ENCODE results near the gene CCDC81.
"Not testable (repeated sequence)": the region's sequence is repeated elsewhere in the genome, so short reads cannot be mapped to it uniquely, and the experiment has no call there.

The CCDC81 gene

DNA sequence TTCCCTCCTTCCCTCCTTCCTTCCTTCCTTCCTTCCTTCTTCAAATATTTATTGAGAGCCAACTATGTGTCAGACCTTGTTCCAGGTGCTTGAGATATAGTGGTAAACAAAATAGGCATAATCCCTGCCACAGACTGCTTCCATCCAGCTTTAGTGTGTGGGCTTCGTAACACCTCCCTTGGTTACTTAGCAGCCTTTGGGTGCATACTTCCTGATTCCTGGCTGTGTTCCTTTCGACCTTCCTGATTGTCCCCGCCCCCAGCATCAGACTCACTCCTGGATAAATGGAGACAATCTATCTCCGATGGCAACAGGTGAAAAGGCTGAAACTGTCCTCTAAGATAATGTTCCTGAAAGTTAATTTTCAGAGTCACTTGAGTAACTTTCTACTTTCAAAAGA, 13.5 kb downstream of the CCDC81 start:
- no peak for DNase-seq (ENCODE audit: low spot score)

DNA sequence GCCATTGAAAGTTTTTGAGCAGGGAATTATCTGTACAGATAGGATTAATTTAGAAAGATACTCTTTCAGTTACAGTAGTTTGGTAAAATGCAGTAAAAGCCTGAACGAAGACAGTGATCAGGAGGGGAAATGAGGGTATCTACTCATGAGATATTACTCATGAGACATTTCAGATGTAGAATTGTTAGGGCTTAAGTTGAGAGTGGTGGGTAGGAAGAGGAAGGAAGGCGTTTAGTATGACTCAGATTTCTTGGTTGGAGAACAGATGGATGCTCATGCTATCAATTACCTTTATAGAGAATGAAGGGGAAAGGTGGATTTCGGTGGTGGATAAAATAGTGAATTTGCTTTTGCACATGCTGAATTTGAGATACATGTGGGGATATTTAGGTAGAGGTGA, 15.8 kb downstream of the CCDC81 start:
- DNase-seq (ENCODE audit: low spot score): no peak

DNA sequence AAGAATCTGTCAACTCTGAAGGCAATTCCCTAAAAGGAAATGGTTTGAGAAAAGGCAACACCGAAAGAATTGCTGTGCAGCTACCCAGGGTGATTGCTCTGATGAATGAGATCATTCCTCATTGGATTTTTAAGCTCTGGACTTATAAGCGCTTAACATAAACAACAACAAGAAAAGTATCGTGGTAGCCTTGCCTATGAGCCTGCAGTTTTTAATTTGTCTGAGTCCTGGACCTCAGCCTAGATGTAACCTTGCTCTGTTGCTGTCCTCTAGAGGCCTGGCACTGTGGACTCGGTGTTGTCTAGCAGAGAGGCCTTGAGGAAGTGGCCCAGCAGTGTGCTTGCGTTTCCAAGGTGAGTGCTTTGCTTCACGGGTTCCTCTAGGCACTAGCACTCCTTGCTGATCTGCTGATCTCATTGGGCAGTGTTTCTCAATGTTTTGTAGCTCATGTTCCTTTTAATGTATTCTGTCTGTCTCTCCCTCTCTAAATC, 20.4 kb downstream of the CCDC81 start:
- no peak for DNase-seq (ENCODE audit: low spot score)

DNA sequence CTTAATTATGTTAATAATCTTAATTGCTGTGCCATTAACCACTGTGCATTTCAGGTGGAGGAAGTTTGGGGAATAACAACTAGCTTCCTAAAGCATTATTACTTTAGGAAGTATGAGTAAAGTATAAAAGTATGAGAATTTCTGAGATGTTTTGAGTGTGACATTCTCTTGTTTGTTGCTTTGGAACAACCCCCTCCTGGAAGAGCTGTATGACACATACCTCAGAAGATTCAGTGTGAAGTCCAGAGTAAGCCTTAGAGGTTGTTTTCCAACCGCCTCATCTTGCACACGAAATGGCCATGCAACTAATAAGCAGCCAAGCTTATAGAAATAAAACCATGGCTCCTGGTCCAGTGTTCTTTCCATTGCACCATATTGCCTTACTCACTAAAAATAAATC, 21.7 kb downstream of the CCDC81 start:
- no peak for DNase-seq (ENCODE audit: low spot score)

DNA sequence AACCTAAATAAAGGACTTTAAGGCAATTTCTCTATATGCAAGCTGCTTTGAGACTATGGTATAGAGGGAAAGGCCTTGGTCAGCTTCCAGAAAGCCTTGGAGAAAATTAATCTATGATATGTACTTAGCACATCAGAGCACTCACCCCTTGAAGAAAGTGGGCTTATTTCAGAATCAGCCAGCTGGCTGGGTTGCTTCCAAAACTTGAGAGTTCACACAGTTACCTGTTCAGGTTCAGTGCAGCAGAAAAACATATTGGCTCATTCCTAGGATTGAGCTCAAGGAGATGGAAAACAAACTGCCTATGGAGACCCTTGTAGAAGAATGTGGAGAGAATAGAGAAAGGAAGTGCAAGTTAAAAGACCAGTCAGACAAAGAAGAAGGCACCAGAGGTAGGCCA, 22.7 kb downstream of the CCDC81 start:
- no peak for DNase-seq (ENCODE audit: low spot score)

DNA sequence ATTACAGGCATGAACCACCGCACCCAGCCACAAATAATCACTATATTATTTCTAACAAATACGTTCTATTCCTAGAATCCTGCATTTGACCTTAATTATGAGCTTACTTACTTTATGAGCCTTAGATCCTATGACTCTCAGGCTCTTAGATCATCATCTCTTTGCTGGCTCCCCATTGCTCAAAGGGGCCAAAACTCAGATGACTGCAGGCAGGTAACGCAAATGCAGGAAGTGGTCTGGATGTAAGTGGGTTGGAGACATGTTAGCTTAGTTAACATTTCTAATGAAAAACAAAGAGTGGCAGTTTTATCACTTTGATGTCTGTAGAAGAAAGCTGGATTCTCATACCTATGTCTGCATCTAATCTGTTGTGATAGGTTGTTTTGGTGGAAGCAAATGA, 23.4 kb downstream of the CCDC81 start:
- DNase-seq (ENCODE audit: low spot score): no peak

DNA sequence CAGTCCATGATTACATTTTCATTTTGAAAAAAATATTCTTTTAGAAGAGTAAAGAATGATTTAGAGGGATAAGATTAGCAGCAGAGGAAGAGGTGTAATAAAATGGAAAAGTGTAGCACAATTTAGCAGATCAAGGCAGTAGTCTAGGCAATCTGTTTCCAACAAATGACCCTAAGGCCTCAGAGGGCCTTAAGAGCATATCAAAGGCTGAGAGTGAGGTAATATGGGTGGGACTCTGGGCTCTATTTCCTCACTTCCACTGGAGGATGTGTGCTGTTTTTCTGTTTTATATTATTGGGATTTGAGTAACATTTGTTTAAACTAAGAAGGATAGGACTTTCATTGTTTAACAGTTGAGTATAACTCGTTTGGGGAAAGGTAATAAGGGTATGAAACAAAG, 28.8 kb downstream of the CCDC81 start:
- DNase-seq (ENCODE audit: low spot score): no peak

DNA sequence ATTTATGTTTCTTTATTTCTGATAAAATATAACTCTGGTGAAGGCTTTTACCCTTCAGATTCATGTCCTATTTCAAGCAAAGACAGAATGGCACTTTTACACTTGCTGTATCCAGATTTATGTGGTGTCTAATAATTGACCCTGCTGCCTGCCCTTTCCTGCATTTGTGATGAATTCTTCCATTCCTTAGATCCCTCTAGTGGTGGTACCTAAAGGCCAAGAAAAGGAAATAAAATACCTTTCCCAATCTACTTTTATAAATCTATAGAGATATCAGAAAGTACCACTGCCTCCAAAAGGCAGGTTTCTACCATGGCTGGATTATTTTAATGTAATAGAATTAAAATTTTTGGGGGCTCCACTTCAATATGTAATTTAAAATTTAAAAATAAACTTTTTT, 34.2 kb downstream of the CCDC81 start:
- DNase-seq (ENCODE audit: low spot score): no peak

DNA sequence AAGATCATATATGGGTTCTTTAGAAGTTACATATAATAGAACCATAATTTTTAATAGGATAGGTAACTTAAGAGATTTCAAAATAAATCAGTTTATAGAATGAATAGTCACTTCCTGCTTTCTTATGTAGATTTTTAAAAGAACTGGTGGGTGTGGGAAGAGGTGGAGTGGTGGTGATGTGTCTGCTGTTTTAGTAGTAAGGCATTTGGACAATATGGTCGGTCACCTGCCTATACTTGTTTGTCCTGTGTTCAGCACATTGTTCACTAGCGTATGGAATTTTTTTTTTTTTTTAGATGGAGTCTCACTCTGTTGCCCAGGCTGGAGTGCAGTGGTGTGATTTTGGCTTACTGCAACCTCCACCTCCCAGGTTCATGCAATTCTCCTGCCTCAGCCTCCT, 39.3 kb downstream of the CCDC81 start:
- DNase-seq (ENCODE audit: low spot score): no peak

DNA sequence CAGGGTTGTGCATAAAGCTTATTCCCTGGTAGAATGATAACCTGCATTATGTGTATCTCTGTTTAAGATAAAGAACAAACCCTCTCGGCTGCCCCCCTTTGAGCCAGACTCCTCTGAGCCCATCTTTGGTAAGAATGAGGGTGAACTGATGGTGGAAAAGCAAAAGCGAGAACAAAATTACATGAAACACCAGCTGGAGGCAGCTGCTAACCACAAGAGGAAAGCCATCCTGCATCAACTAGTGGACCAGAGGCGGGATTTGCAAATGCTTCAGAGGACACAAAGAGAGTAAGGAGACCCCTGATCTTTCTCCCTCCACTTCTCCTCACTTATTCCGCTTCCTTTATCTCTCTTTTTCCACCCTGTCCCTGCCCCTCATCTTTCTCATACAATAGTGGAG, 40.3 kb downstream of the CCDC81 start:
- DNase-seq (ENCODE audit: low spot score): no peak

DNA sequence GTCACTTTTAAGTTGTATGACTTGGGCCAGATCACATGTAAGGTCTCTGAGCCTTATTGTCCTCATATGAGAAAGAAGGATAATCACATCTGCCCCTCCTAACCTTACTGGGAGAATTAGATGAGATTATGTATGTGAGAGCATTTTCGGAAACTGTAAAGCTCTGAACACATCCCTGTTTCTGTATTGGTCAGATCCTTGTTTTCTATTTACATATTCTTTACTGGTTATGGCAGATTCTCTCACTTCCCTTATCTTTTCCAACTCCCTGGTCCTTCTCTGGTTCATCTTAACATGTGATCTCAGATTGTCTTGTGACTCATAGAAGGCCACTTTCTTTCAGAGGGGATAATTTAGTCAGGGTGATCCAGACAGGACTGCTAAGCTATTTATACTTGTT, 41.8 kb downstream of the CCDC81 start:
- no peak for DNase-seq (ENCODE audit: low spot score)

DNA sequence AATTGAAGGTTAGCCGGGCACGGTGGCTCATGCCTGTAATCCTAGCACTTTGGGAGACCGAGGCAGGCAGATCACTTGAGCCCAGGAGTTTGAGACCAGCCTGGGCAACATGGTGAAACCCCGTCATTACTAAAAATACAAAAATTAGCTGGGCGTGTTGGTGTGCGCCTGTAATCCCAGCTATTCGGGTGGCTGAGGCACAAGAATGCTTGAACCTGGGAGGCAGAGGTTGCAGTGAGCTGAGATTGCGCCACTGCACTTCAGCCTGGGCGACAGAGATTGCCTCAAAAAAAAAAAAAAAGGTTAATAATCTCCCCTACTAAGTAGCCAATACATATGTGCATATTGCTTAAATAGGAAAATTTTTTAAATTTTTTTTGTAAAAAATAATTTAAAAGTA, 42.3 kb downstream of the CCDC81 start:
- not testable (repeated sequence) for DNase-seq (ENCODE audit: low spot score)

DNA sequence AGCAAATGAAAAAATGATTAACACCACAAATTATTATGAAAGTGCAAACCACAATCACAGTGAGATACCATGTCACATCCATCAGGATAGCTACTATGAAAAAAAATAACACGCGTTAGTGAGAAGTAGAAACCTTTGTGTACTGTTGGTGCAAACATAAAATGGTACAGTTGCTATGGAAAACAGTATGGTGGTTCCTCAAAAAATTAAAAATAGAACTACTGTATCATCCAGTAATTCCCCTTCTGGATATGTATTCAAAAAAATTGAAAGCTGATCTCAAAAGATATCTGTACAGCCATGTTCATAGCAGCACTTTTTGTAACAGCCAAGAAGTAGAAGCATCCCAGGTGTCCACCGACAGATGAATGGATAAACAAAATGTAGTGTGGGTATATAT, 43.4 kb downstream of the CCDC81 start:
- DNase-seq (ENCODE audit: low spot score): no peak

DNA sequence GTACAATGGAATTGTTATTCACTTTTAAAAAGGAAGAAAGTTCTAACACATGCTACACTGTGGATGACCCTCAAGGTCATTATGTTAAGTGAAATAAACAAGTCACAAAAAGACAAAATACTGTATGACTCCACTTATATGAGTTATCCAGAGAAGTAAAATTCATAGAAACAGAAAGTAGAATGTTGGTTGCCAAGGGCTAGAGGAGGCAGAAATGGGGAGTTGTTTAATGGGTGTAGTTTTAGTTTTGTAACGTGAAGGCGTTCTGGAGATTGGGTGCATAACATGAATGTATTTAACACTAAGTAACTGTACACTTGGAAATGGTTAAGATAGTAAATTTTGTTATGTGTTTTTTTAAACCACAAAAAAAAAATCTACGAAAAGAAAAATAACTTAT, 43.8 kb downstream of the CCDC81 start:
- no peak for DNase-seq (ENCODE audit: low spot score)

DNA sequence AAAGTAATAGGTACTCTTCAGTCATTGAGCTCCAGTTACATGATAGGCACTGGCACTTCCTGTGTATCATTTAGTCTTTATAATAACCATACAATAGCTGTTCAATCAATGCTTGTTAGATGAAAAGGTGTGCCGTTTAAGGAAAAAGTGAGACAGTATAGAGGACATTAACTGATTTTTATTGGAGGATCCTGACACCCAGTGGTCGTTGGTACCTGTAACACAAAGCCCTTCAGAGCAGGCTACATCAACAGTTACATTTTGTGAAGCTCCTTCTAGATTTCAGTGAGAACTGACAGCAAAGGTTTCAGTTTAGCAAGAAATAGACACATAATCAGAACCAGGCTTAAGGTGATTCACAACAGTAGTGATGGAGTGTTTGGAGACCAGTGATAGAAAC, 44.2 kb downstream of the CCDC81 start:
- DNase-seq (ENCODE audit: low spot score): no peak

DNA sequence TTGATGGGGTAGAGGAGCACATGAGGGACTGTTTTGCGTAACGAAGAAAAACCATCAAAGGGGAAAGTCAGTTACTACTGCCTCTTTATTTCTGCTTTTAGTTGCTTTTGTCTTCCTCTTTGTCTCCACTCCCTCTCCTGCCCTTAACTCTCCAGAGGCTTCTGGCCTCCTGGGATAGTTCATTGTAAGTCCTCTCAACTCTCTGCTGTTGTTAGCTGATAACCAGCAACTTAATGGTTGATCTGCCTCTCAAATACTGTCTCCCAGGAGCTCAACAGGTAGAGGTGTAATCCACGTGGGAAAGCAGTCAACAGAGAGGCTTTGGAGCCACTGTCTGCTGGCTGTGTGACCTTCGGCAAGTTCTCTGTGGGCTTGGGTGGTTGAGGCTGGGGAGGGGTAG, 47.3 kb downstream of the CCDC81 start:
- no peak for DNase-seq (ENCODE audit: low spot score)

DNA sequence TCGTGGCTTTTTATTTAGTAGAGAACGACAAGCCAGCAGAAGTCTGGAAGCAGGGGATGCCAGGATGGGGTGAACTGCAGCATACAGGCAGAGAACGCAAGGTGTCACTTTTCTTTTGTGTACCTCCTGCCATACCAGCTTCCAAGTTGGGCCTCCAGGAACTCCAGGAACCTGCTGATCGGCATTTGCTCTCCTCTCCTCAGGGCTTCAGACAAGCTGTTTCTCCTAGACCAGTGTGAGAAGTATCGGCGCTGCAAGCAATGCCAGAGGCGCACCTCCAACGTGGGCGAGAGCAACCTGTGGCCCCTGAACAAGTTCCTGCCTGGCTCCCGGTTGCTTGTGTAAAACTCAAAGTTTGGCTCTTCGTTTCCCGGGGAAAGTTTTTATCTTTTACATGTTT, 47.7 kb downstream of the CCDC81 start:
- DNase-seq (ENCODE audit: low spot score): no peak

DNA sequence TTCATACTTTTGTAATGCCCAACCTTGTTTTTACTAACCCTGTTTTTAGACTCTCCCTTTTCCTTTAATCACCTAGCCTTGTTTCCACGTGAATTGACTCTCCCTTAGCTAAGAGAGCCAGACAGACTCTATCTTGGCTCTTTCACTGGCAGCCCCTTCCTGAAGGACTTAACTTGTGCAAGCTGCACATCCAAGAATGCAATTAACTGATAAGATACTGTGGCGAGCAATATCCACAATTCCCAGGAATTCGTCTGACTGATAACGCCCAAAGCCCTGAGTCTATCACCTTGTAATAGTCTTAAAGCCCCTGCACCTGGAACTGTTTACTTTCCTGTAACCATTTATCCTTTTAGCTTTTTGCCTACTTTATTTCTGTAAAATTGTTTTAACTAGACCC, 48.8 kb downstream of the CCDC81 start:
- not testable (repeated sequence) for DNase-seq (ENCODE audit: low spot score)

DNA sequence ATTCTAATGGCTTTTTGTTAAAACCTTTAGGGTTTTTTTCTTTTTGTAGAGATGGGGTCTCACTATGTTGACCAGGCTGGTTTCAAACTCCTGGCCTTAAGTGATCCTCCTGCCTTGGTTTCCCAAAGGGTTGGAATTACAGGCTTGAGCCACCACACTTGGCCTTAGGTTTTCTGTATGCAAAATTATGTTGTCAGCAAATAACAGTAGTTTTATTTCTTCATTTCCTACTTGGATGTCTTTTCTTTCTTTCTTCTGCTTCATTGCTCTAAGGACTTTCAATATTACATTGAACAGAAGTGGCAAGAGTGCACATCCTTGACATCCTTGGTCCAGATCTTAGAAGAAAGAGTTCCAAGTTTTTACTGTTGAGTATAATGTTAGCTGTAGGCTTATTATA, 52.8 kb downstream of the CCDC81 start:
- DNase-seq (ENCODE audit: low spot score): no peak

DNA sequence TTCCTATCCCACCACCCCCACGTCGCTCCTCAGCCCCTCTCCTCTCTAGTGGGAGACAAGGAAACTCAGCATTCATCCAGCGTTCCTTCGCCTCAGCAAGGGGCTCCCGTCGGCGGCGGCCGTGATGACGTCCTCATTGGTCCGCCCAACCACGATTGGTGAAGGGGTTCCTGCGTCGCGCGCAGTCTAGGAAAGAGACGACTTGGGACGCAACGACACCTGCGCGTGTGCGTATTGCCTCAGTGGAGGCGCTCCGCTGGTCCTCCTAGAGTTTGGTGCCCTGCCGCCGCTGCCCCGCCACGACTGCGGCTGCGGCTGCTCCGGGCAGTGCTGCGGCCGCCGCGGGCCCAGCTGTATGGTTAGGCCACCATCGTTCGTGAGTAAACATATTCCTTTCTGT, 56.6 kb downstream of the CCDC81 start:
- DNase-seq (ENCODE audit: low spot score): no peak

DNA sequence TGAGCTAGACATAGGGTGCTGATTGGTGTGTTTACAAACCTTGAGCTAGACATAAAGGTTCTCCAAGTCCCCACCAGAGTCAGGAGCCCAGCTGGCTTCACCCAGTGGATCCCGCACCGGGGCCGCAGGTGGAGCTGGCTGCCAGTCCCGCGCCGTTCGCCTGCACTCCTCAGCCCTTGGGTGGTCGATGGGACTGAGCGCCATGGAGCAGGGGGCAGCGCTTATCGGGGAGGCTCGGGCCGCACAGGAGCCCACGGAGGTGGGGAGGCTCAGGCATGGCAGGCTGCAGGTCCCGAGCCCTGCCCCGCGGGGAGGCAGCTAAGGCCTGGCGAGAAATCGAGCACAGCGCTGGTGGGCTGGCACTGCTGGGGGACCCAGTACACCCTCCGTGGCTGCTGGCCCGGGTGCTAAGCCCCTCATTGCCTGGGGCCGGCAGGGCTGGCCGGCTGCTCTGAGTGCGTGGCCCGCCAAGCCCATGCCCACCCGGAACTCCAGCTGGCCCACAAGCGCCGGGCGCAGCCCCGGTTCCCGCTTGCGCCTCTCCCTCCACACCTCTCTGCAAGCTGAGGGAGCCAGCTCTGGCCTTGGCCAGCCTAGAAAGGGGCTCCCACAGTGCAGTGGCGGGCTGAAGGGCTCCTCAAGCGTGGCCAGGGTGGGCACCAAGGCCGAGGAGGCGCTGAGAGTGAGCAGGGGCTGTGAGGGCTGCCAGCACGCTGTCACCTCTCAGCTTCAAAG, 58.8 kb downstream of the CCDC81 start:
- not testable (repeated sequence) for DNase-seq (ENCODE audit: low spot score)

DNA sequence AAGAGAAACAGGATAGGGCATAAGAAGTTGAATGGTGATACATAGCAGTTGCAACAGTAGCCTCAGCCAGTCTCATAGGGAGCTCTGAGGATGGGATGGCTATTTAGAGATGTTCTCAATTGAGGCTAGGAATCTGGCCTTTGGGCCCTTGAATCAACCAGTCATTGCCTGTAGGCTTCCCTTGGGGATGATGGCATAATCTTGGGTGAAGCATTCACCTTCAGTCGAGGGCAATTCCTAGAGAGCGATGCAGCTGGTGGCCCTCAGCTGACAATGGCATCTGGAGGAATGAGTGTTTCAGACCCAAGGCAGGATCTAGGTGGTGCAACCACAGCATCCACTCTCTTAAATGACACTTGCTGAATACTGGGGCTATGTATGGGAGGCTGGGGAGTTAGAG, 61.0 kb downstream of the CCDC81 start:
- no peak for DNase-seq (ENCODE audit: low spot score)

DNA sequence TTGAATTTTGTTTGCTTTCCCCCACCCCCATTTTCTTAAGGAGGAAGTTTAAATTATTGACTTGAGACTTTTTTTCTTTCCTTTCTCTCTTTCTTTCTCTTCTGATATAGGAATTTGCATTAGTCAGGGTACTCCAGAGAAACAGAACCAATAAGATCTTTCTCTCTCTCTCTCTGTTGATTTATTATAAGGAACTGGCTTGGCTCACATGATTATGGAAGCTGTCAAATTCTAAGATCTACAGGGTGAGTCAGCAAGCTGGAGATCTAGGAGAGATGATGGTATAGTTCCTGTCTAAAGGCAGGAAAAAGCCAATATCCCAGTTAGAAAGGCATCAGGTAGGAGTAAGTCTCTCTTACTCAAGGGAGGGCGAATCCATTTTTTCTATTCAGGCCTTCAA, 64.0 kb downstream of the CCDC81 start:
- no peak for DNase-seq (ENCODE audit: low spot score)

DNA sequence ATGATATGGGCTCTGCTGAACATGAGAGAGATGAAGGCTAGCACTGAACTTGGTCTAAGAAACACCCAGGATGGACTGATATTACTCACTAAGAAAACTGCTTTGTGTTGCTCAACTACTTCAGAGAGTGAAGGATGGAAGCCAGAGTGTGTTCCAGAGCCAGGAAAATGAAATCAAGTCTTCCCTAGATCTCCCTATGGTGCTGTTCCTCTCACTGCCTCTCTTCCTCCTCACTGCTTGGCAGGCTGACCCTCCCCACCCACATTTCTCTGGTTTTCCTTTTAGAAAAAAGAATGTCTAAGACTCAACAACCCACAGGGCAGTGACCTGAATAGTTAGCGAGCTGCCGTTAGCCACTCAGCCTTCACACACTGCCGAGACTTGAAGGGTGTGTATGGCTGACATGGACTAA, 65.6 kb downstream of the CCDC81 start:
- no peak for DNase-seq (ENCODE audit: low spot score)

DNA sequence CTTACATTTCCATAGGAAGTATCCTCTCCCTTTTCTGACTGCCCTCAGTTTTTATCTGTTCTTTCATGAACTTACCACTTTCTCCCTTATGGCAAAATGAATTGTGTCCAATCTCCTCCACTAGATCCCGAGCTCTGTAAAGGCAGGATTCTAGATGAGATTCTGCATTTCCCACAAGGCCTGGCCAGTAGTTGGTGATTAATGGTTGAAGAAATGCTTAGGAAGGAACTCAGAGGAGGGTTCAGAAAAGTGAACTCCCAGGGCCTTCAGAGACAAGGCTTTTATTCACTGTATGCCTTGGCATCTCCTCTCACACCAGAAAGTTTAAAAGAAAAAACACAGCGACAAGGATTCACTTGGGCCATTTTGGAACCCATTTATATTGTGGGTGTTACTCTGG, 66.2 kb downstream of the CCDC81 start:
- no peak for DNase-seq (ENCODE audit: low spot score)

Data from hematopoietic multipotent progenitor cell treated with erythropoietin and hydrocortisone succinate and interleukin-3 and kit ligand, for 15 days (in vitro differentiated cells).